Liver (tissue), 3 donors: ENCODE data around the gene TECTA.
"Not testable (repeated sequence)": the region's sequence is repeated elsewhere in the genome, so short reads cannot be mapped to it uniquely, and the experiment has no call there.

Experiments used
- GABPA ChIP-seq, 2 donors: IDR thresholded peaks in 1 of 2; conservative IDR thresholded peaks in 1 of 2; 2 replicates each; pipeline ENCODE4 v1.6.1; 2016; ENCODE audit warnings: antibody characterized with exemption in 2 of 2, mild to moderate bottlenecking in 1 of 2, moderate library complexity in 1 of 2
- HNF4A ChIP-seq, 2 donors: conservative IDR thresholded peaks; 2 replicates each; pipeline ENCODE4 v1.6.1; 2016; ENCODE audit warnings: antibody characterized with exemption in 2 of 2, mild to moderate bottlenecking in 2 of 2
- JUND ChIP-seq, 2 donors: IDR thresholded peaks; 2 replicates each; pipeline ENCODE4 v1.6.1; 2016; ENCODE audit warnings: antibody characterized with exemption in 2 of 2
- RAD21 ChIP-seq, 2 donors: IDR thresholded peaks; 2 replicates each; pipeline ENCODE4 v1.6.1; 2016; ENCODE audit warnings: antibody characterized with exemption in 2 of 2, mild to moderate bottlenecking in 2 of 2
- REST ChIP-seq: IDR thresholded peaks from 2 replicates; pipeline ENCODE4 v1.6.1; 2016; ENCODE audit warnings: antibody characterized with exemption, mild to moderate bottlenecking
- RXRA ChIP-seq, 2 donors: IDR thresholded peaks; 2 replicates each; pipeline ENCODE4 v1.6.1; 2017 to 2018; ENCODE audit warnings: antibody characterized with exemption in 2 of 2, mild to moderate bottlenecking in 1 of 2
- TAF1 ChIP-seq: conservative IDR thresholded peaks from 2 replicates; pipeline ENCODE4 v1.6.1; 2016; ENCODE audit warnings: antibody characterized with exemption, mild to moderate bottlenecking
- ZBTB33 ChIP-seq: IDR thresholded peaks from 2 replicates; pipeline ENCODE4 v1.6.1; 2016; ENCODE audit warnings: antibody characterized with exemption
- TF ChIP-seq, protein P1 (sequence below): fragments of 150-350 bp; IDR thresholded peaks from 2 replicates; pipeline ENCODE4 v1.5.1; 2017; ENCODE audit warnings: improper control_type of control experiment, low read depth, low read length; ENCODE audit not compliant: missing input control
- TF ChIP-seq, protein P2 (sequence below): IDR thresholded peaks from 2 replicates; pipeline ENCODE4 v1.6.1; 2016; ENCODE audit warnings: antibody characterized with exemption
- donor health status: healthy.
- donor health status: healthy.

GRCh38 chr11:121237247-121237646 is 136.2 kb downstream of the TECTA start:
- TF ChIP-seq, protein P1, sequence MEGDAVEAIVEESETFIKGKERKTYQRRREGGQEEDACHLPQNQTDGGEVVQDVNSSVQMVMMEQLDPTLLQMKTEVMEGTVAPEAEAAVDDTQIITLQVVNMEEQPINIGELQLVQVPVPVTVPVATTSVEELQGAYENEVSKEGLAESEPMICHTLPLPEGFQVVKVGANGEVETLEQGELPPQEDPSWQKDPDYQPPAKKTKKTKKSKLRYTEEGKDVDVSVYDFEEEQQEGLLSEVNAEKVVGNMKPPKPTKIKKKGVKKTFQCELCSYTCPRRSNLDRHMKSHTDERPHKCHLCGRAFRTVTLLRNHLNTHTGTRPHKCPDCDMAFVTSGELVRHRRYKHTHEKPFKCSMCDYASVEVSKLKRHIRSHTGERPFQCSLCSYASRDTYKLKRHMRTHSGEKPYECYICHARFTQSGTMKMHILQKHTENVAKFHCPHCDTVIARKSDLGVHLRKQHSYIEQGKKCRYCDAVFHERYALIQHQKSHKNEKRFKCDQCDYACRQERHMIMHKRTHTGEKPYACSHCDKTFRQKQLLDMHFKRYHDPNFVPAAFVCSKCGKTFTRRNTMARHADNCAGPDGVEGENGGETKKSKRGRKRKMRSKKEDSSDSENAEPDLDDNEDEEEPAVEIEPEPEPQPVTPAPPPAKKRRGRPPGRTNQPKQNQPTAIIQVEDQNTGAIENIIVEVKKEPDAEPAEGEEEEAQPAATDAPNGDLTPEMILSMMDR, result not testable (repeated sequence)
- TF ChIP-seq TAF1; GABPA (IDR thresholded peaks at IDR 0.05 in 1 of 2, conservative IDR thresholded peaks at IDR 0.05 in 1 of 2); HNF4A (conservative IDR thresholded peaks at IDR 0.05); RXRA (IDR thresholded peaks at IDR 0.05); REST; RAD21 (IDR thresholded peaks at IDR 0.05); JUND (IDR thresholded peaks at IDR 0.05); ZBTB33: not testable (repeated sequence)
- TF ChIP-seq, protein P2, sequence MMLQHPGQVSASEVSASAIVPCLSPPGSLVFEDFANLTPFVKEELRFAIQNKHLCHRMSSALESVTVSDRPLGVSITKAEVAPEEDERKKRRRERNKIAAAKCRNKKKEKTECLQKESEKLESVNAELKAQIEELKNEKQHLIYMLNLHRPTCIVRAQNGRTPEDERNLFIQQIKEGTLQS, result not testable (repeated sequence)
